ENCODE results near the gene STARD13.

DNA sequence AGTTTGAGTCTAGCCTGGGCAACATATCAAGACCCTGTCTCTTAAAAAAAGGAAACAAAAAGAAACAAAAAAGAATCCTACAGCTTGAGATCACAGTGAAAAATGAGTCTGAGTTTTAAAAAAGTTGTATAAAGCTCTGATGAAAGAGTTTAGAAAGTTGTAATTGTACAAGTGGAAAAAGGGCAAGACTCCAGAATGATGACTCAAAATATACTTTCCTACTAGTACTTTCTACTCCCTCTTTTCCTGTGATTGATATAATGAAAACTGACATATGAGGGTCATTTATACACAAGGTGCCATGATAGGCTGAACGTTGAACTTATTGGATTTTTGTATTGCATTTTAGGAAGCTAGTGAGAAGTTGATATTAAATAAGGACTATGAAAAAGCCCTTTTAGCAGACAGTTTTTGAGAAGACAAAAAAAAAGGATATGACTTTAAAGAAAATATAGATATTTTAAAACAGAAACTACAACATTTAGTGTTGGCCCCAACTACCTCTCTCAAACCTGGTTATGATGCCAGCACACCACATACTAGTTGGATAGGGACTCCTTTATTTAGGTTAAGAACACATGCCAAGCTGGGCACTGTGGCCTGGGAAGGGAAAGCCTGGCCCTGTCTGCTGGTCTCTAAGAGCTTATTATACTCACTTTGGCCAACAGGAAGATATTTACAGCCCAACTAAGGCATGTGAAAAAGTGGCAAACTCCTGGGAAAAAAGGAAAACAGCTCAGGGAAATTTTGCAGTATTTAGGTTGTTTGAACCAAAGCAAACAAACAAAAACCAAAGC, 152.7 kb downstream of the STARD13 start:
- TF ChIP-seq, protein P1, sequence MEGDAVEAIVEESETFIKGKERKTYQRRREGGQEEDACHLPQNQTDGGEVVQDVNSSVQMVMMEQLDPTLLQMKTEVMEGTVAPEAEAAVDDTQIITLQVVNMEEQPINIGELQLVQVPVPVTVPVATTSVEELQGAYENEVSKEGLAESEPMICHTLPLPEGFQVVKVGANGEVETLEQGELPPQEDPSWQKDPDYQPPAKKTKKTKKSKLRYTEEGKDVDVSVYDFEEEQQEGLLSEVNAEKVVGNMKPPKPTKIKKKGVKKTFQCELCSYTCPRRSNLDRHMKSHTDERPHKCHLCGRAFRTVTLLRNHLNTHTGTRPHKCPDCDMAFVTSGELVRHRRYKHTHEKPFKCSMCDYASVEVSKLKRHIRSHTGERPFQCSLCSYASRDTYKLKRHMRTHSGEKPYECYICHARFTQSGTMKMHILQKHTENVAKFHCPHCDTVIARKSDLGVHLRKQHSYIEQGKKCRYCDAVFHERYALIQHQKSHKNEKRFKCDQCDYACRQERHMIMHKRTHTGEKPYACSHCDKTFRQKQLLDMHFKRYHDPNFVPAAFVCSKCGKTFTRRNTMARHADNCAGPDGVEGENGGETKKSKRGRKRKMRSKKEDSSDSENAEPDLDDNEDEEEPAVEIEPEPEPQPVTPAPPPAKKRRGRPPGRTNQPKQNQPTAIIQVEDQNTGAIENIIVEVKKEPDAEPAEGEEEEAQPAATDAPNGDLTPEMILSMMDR (IDR thresholded peaks at IDR 0.05) = no peak
- no peak for TF ChIP-seq POLR2A (IDR thresholded peaks at IDR 0.05)
